Esophagus mucosa (tissue), 1 donor: ENCODE data around the gene ZNF593OS. TPM values are rescaled to one million over a fixed set of nuclear protein-coding genes. Genes with fewer than 3 reads are reported as not detected.
A peak's percentile ranks its signal among the peaks of the same experiment; 100 is the strongest.

Experiments used
- ATAC-seq: fragments of 200-7000 bp; cut with Tn5 transposase; one replicate; pipeline ENCODE4 v1.9.1; 2020
- total RNA-seq: library from RNA; stranded (reverse); gene quantifications from one replicate; pipeline ENCODE4 v1.2.4, GENCODE V29; 2023
- donor health status: DM: yes; HTN: yes; CAD: no.

ZNF593OS gene
- total RNA-seq, 1 donor from 2014 or later = 0.16 TPM

DNA sequence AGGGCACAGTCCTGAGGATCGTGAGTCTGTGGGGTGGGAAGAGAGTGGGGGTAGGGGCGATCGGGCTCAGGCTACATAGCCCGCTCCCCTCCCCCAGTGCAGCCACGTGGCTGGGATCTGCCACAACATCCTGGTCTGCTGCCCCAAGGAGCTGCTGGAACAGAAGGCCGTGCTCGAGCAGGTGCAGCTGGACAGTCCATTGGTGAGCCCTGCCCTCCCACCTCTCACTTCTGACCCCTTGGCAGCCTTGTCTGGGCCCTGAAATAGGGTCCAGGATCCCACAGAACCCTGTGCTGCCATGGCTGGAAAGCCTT lies 10.7 kb upstream of the ZNF593OS start:
- ATAC-seq = no peak

DNA sequence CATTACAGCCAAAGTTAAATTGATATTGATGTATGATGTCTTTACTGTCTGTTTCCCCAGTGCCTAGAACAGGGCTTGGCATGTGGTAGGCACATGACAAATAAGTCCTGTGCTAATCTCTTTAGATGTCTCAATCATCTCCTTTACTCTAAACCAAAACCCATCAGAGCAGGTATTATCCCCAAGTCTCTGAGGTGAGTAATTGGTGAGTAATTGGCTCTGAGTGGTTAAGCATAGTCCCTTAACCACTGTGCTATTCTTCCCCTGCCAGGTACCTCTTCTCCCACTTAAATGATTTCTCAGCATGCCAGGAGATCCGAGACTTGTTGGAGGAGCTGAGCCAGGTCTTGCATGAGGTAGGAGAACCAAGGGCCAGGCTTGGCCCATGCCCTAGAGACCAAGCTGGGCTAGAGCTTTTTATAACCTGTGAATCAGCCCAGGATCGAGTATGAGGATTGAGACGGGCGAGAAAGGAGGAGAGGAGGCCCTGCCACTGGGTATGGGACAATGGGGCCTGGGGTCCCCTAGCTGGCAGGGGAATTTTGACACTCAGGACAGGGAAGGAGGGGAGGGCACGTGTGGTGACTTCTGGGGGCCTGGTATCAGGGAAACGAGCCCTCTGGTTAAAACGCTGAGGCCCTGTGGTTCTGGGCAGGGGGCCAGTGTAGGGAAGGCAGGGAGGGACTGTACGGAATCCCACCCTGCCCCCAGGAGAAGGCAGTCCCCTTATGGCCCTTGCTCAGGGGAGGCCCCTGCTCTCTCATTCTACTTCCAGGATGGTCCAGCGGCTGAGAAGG lies 10.2 kb upstream of the ZNF593OS start:
- peak; percentile 85 for ATAC-seq

DNA sequence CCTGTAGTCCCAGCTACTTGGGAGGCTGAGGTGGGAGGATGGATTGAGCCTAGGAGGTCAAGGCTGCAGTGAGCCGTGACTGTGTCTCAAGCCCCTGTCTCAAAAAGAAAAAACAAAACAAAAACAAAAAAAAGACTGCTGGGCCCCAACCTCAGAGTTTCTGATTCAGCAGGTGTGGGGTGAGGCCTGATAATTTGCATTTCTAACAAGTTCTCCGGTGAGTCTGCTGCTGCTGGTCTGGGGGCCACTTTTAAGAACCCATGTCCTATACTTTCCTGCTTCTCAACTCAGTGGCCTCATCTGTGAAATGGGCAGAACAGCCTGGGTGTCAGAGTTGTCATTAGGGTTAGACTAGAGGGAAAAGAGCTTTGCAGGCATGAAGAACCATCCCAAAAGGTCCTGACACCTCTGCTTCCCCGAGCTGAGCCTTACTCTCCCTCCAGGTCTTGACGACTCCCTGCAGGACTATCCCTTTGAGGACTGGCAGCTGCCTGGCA lies 8.4 kb upstream of the ZNF593OS start:
- ATAC-seq = no peak

DNA sequence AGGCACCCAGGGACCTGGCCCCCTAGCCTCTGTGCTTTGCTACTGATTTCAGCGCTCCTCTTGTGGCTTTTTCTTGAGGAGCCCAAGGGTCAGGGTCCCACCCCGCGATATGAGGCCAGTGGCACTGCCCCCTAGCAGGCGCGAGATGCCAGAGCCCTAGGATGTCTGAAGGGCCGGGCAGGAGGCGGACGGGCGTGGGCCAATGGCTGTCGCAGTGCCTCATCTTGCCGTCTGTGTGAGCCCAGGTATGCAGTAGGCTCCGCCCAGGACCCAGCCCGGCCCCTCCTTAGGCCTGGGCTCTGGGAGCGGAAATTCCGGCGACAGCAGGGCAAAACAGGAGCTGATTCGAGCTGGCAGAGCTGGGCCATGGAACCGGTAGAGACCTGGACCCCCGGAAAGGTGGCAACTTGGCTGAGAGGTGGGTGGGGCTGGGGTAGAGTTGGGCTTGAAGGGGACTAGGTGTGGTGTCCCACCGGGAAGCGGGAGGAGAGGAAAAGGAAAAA lies 5.6 kb upstream of the ZNF593OS start, which contains the start of gene CNKSR1:
Gene CNKSR1 (plus strand): TSS at position 310 of the 503 bp plus-strand sequence. CDS start 57 bp downstream, at position 367.
- ATAC-seq = peak; percentile 84

DNA sequence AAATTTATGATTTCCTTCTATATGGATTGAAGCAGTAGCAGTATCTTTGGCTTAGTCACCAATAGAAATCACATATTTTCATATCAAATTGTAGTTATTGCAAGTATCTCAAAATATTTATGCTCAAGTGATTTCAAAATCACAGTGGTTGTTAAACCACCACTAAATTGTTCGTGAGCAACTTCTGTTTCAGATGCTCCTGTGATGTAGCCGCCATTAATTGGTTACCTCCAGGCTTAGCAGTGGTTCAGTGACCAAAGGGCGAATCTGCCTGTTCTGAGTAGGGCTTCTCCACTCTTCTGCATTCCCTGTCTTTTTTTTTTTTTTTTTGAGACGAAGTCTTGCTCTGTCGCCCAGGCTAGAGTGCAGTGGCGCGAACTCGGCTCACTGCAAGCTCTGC lies 3.7 kb upstream of the ZNF593OS start:
- no peak for ATAC-seq

DNA sequence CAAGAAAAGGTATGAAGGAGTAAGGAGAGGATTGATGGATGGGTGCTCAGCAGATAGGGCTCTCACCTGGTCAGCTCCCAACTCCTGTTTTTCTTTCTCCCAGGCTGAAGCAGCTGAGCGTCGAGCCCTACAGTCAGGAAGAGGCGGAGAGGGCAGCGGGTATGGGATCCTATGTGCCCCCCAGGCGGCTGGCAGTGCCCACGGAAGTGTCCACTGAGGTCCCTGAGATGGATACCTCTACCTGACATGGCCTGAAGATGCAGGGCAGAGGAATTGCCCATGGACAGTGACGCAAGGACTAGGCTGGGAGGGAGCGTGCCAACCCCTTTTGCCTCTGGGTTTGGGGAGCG lies 1.2 kb downstream of the ZNF593OS start:
- peak; percentile 6 for ATAC-seq

DNA sequence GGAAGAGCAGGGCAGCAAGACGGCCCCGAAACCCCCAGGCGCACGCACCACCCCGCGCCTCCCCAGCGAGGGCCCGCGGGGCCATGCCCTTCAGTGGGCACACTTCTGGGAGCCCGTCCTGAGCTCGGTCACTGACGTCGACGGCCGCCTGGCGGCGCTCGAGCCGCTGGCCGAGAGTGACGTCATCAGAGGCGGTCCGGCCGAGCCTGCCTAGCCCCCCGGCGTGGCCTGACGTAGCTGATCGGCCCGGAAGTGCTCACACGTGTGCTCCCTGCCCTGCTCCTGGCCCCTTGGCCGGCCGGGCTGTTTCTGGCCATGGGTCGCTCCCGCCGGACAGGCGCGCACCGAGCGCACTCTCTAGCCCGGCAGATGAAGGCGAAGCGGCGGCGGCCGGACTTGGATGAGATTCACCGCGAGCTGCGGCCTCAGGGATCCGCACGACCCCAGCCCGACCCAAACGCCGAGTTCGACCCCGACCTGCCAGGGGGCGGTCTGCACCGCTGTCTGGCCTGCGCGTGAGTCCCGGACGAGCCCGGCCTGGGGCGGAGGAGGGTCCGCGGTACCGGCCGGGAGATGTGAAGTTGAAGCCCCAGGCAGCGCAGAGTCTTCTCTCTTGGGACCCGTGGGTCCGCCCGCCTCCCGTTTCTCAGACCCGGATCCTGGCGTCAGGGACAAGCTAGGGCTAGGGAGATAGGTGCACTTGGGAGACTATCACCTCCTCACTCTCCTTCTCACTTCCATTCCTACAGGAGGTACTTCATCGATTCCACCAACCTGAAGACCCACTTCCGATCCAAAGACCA lies 1.8 kb downstream of the ZNF593OS start, which contains the start of gene ZNF593:
Gene ZNF593 (plus strand): TSS at position 240 of the 803 bp plus-strand sequence. CDS start 76 bp downstream, at position 316.
- peak; percentile 93 for ATAC-seq

DNA sequence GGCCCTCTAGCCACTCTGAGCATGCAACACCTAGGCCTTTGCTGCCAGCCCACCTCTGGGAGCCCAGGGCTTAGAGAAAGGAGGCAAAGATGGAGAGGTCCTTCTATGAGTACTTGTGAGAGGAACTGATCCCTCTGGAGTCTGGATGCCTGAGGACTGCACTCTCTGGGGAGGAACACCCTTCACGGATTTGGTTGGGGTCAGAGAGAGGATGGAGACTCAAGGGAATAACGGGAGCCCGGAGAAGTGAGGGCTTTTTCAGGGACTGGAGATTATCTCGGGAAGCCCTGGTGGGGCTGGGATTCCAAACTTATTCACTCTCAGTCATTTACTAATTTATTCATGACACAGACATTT lies 2.5 kb downstream of the ZNF593OS start:
- no peak for ATAC-seq

DNA sequence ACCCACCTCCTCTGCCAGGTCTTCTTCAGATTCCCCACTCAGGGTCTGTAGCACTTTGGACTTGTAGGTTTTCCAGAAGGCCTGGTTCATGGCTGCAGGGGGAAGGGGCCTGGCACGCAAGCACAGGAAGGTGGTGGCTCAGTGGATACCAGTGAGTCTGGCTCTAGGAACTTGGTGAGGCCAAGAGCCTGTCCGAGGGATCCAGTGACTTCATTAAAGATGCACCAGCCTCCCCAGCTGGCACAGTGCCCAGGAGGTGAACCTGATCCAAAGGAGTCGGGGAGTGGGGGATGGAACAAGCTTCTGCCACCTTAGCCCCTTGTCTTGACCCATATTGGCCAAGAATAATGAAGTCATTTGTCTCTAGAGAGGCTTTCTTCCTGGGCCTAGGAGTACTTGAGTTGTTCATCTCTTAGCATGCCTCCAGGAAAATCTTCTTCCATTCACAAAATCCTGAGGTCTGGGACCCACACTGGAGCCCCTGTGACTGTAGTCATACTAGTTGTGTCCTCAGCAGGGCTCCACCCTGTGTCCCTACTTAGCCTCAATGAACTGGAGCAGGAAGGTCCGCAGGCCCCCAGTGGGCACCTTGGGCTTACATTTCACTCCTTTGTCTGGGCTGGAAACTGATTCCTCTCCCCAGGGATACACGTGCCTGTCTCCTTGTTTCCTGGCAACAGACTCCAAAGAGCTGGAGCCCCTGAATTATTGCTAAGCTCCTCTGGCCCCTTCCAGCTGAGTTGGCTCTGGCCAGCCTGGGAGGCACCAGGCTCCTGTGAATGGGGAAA lies 3.0 kb downstream of the ZNF593OS start, which contains the start of gene C1orf232:
Gene C1orf232 (minus strand): TSS at position 554 of the 788 bp plus-strand sequence. CDS start 464 bp downstream, at position 90.
- no peak for ATAC-seq

DNA sequence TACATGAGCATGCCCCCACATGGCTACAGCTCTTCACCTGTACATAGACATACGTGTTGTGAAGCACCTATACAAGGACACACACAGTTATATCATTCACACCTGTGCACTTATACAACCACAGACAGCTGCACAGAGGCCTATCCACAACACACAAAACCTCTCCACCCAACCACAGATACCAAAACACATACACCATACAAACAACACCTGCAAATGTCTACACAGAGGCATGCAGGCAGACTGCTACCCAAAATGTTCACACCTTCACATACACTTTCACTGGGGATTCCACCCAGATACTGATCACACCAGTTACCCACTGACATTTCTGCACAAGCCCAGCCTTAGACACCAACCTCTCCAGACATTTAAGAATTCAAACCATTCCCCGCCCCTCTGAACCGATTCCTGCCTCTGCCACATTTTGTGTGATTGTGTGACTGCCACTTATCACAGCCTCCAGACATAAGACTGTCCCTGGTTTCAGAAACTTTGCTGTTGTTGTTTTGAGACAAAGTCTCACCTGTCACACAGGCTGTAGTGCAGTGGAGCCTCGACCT lies 4.8 kb downstream of the ZNF593OS start:
- ATAC-seq = no peak

DNA sequence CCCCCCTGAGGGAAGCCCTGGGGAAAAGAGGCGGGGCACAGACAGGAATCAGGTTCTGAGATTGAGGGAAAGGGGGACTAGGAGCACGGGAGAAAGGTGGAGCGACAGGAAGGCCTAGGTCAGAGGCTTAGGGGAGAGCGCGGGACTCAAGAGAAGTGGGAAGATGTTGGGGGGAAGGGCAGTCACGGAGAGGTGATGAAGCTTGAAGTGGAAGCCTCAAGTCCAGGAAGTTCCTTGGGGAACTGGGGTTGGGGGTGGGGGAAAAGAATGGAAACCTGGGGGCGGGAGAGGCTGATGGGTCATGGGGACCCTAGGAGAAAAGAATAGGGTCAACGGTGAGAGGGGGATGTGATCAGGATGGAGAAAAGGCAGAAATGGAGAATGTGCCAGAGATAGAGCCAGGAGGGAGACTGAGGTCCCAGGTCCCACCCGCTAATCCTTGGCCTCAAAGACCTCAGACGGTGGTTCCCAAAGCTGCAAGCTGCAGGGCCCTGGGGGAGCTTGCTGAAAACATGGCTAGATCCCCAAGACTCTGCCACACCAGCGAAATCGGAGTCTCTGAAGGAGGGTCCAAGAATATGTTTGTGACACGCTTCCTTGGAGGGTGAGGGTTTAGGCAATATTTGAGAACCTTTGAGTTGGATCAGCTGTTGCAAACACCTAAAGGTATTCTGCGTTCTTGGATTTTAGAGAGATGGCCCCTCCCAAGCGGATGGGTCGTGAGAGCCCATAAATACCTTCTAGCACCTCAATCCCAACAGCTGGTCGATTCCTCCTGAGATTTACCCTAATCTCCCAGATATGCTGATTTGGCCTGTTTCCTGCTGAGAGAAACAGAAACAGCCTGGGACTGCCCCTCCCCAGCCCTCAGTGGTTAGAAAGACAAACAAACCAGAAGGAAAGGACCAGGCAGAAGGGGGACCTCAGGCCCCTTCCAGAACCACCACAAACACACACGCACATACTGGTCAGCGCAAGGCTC lies 6.5 kb downstream of the ZNF593OS start:
- no peak for ATAC-seq

DNA sequence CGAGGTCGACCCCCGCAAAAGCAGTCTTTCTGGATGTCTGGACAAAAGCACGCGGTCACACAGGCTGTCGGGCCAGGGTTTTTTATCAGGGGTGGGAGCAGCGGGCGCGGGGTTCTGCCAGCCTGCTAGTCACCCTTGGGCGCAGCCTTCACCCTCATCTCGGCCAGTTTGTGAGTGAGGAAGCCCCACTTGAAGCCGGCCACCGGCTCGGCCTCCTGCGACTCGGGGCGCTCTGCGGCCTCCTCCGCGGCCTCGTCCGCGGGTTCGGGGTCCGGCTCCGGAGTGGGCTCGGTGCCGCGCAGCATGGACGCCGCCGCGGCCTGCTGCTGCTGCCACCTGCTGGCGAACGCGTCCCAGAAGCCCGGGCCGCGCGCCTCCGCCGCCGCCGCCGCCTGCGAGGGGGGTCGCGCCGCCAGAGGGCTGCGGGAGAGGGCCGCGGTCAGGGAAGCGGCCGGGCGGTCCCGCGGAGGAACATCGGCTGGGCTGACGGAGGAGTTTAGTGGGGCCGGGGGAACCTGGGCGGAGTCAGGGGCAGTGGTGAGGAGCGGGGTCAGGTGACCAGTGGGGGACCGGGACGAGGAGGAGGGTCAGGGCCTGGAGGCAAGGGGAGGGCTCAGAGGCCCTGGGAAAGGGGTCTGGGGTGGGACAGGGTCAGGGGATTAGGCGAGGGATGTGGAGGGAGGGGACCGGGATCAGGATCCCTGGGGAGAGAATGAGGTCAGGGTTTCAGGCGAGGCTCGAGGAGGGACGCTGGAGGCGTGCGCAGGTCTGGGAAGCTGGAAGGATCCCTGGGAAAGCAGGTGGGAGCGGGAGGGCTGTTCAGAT lies 7.4 kb downstream of the ZNF593OS start:
- peak; percentile 34 for ATAC-seq

DNA sequence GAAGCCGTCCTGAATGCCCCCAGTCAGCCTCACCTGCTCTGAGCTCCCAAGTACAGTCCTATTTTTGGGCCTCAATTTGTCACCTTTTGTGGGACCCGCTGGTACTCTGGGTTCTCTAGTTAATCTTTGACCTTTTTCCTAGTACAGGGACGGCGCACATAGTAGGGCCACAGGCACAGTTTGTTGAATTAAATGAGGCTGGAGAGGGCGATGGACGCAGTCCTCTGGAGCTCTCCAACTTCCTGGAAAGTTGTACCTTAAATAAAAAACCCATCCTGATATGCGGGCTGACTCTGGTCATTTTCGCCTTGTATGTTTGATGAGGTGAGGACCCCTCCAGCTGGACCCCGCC lies 8.0 kb downstream of the ZNF593OS start:
- no peak for ATAC-seq

DNA sequence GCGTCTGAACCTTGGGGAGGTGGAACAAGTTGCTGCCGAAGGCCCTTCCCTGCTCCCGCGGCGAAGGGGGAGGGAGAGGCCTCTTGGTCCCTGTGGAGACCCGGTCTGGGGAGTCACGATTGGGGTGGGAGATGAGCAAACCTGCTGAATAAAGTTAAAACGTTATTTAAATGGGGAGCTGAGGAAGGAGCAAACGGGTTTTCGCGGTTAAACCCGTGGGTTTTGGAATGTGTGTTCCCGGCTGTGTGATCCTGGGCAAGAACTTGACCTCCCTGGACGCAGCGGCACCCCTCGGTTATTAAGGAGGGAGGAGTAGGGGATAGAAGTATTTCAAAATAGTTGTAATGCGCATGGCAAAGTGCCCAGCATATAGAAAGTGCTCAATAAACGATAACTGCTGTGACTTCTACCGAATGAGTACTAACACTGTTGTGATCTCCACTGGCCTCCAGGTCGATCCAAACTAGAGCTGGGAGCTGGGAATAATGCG lies 9.4 kb downstream of the ZNF593OS start:
- no peak for ATAC-seq

DNA sequence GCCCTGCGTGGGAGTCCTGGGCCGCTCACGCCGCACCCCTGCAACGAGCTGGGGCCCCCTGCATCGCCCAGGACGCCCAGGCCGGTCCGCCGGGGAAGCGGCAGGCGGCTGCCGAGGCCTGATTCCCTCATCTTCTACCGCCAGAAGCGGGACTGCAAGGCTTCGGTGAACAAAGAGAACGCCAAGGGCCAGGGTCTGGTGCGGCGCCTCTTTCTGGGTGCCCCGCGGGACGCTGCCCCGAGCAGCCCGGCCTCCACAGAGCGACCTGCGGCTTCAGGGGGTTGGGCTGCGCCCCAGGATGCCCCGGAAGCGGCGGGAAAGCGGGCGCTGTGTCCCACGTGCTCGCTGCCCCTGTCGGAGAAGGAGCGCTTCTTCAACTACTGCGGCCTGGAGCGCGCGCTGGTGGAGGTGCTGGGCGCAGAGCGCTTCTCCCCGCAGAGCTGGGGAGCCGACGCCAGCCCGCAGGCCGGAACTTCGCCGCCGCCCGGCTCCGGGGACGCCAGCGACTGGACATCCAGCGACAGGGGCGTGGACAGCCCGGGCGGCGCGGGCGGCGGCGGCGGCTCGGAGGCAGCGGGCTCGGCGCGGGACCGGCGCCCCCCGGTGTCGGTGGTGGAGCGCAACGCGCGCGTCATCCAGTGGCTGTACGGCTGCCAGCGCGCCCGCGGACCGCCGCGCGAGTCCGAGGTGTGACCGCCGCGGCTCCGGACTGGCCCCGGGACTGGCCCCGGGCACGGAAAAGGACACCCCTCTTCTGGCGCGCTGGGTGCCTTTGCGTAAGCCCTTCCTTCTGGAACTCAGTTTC lies 10.0 kb downstream of the ZNF593OS start:
- peak; percentile 36 for ATAC-seq

DNA sequence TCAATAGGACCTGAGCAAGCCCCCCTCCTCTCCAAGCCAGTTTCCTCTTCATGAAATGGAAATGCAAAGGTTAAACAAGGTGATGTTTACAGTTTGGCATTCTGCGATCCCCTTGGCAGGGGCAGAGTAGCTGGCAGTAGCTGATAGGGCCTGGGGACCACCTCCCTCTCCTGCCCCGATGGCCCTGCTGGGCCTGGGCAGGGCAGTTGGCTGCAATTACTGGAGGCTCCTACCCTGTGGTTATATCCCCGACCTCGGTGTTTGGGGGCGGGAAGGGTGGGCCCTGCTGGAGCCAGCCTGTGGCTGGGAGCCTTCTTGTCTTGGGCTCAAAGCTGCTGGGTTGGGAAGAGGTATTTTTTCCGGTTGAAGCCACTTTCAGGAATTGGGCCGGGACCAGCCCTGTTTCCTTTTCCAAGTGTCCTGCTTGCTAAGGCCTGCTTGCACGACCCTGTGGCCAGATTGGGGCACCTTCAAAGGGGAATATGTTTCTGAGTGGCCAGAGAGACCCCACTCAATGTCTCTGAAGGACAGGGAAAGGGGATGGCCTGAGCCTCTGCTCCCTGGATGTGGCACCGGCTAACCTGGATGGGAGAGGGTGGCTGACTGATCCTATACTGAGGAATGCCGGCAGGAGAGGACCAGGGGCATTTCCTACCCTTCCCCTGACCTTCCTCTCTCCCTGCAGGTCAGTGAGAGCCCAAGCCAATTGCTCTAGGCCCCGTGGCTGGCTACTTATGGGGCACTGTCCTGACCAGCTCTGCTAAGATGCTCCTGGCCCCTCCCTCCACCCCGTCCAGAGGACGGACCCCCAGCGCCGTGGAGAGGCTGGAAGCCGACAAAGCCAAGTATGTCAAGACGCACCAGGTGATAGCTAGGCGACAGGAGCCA lies 10.9 kb downstream of the ZNF593OS start:
- no peak for ATAC-seq

DNA sequence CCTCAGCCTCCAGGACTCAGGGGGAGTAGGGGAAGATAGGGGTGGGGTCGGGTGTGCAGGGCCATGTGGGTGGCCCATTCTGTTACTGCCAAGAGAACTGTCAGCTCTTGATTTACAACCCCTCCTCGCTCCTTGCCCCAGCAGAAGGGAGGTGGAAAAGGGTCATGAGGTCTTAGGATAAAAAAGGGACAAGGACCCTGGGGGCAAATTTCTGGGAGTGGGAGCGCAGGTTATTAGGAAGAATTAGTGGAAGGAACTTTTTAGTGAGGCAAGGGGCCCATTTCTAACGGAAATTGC lies 11.9 kb downstream of the ZNF593OS start:
- no peak for ATAC-seq
